Measurements from ENCODE around the gene MAMDC2. TPM values are rescaled to one million over a fixed set of nuclear protein-coding genes. Genes with fewer than 3 reads are reported as not detected.

Gene MAMDC2
- total and polyA plus RNA-seq, 12 donors, result 0.83 to 15.7 (median 5.0) TPM

DNA sequence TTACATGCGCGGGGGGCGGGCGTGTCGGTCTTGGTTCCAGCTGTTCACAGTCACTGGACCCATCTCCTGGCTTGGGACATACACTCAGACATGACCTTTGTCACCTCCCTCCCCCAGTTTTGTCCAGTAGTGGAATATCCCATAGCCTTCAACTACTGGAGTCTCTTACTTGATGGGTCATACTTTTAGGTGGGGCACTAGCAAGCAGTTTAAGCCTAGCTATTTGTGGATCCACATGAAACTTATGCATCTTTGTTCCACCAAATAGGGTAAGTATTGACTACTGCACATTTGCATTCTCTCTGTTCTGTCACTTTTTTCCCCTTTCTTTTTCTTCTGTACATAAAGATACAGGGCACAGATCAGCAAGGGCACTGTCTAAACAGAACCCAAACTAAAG, 15.4 kb upstream of the MAMDC2 start:
- intact Hi-C loops (cut with DNase I), result no loop called here
- WGBS, 4 donors, result 77 to 80% (median 80%) methylated on average over 5 of the region's 5 CpGs
- Histone ChIP-seq H3K4me3 (no peak overlapping the region), H3K4me1 (replicated peaks in 1 of 2) (no peaks in the 10 kb centered on the region), H3K9me3 (replicated peaks in 1 of 3) (no peaks in the 10 kb centered on the region), H3K27ac (no peak overlapping the region), H3K27me3 (no peaks in the 10 kb centered on the region), H3K36me3 (replicated peaks in 1 of 2) (no peaks in the 10 kb centered on the region)
- DNase-seq, result no peak
- TF ChIP-seq, protein P1, sequence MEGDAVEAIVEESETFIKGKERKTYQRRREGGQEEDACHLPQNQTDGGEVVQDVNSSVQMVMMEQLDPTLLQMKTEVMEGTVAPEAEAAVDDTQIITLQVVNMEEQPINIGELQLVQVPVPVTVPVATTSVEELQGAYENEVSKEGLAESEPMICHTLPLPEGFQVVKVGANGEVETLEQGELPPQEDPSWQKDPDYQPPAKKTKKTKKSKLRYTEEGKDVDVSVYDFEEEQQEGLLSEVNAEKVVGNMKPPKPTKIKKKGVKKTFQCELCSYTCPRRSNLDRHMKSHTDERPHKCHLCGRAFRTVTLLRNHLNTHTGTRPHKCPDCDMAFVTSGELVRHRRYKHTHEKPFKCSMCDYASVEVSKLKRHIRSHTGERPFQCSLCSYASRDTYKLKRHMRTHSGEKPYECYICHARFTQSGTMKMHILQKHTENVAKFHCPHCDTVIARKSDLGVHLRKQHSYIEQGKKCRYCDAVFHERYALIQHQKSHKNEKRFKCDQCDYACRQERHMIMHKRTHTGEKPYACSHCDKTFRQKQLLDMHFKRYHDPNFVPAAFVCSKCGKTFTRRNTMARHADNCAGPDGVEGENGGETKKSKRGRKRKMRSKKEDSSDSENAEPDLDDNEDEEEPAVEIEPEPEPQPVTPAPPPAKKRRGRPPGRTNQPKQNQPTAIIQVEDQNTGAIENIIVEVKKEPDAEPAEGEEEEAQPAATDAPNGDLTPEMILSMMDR (IDR thresholded peaks at IDR 0.05), result no peak

DNA sequence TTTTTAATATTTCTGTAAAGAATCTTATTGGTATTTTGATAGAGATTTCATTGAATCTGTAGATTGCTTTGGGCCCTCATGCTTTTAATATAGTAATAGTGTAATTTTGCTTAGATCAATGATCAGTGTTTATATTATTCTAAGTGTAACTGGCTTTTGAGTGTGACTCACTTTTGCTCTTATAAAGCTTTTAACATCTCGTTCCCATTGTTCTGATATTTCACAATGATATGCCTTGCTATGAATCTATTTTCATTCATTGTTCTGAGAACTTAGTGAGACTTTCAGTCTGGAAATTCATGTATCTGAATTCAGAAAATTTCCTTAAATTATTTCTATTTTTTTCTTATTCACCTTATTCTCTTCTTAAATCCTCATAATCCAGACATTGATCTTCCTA, 13.5 kb upstream of the MAMDC2 start:
- Histone ChIP-seq H3K4me1 (replicated peaks in 1 of 2) (no peaks in the 10 kb centered on the region), H3K36me3 (replicated peaks in 1 of 2) (no peaks in the 10 kb centered on the region), H3K27me3 (no peaks in the 10 kb centered on the region), H3K9me3 (replicated peaks in 1 of 3) (no peaks in the 10 kb centered on the region), H3K4me3 (no peak overlapping the region), H3K27ac (no peak overlapping the region)
- intact Hi-C loops (cut with DNase I), result no loop called here
- no peak for TF ChIP-seq POLR2A (IDR thresholded peaks at IDR 0.05)
- TF ChIP-seq, protein P1 (IDR thresholded peaks at IDR 0.05), result no peak
- DNase-seq, result no peak
- WGBS, 4 donors, result 67 to 81% (median 71%) methylated on average over 1 of the region's 1 CpG

DNA sequence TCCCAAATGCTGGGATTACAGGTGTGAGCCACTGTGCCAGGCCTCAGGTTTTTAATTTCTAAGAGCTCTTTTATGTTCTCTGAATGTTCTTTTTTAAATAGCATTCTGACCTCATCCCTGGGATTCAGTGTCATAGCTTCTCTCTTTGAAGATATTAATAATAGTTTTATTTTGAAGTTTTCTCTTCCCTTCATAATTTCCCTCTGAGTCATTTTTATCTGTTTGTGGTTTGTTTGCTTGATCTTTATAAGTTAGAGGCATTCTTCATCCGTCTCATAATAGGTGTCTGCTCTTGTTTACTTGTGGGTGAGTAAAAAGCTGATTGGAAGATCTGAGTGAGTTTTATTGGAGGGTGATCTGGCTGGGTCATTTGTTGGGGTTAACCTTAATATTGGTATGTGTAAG, 12.5 kb upstream of the MAMDC2 start:
- H3K4me1 ChIP-seq (replicated peaks in 1 of 2), result no peaks in the 10 kb centered on the region
- H3K27me3 ChIP-seq, result no peaks in the 10 kb centered on the region
- H3K36me3 ChIP-seq (replicated peaks in 1 of 2), result no peaks in the 10 kb centered on the region
- H3K4me3 ChIP-seq, result no peak overlapping the region
- no peak for TF ChIP-seq POLR2A (IDR thresholded peaks at IDR 0.05)
- TF ChIP-seq, protein P1 (IDR thresholded peaks at IDR 0.05), result no peak
- no peak overlapping the region for H3K27ac ChIP-seq
- no peak for DNase-seq
- intact Hi-C loops (cut with DNase I), result no loop called here
- no peaks in the 10 kb centered on the region for H3K9me3 ChIP-seq (replicated peaks in 1 of 3)
- WGBS, 4 donors, result 23 to 45% (median 32%) methylated on average over 1 of the region's 1 CpG

DNA sequence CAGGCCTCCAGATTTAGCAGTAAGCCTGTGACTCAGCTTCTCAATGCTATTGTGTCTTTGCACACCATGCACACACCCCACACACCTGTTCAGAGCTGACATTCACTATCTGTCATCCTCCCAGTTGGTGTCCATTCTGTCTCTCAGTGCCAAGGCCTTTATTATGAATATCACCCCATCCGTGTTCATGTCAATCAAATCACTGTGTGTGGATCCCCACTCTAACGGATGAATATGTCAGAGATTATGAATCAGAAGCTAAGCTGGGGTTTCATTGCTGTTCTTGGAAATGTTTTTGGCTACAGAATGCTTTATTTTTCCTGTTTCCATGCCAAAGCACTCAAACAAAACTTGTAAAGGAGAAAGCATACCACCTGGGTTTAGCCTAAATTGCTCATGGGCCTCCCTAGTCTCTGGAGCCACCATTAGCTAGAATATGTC, 9.4 kb upstream of the MAMDC2 start:
- DNase-seq, result no peak
- no peaks in the 10 kb centered on the region for H3K4me1 ChIP-seq (replicated peaks in 1 of 2)
- H3K4me3 ChIP-seq, result no peak overlapping the region
- WGBS, 4 donors, result 74 to 82% (median 79%) methylated on average over 2 of the region's 2 CpGs
- H3K27me3 ChIP-seq, result no peaks in the 10 kb centered on the region
- TF ChIP-seq POLR2A (IDR thresholded peaks at IDR 0.05), result no peak
- TF ChIP-seq, protein P1 (IDR thresholded peaks at IDR 0.05), result no peak
- intact Hi-C loops (cut with DNase I), result no loop called here
- no peaks in the 10 kb centered on the region for H3K36me3 ChIP-seq (replicated peaks in 1 of 2)
- H3K9me3 ChIP-seq (replicated peaks in 1 of 3), result no peaks in the 10 kb centered on the region
- no peak overlapping the region for H3K27ac ChIP-seq

Data from adrenal gland (tissue), 12 donors.